Keratinocyte (primary cell): ENCODE data around the gene CCDC60.

ENCODE experiments used
- CTCF ChIP-seq, 3 experiments: IDR thresholded peaks in 1 of 3; conservative IDR thresholded peaks in 1 of 3; optimal IDR thresholded peaks in 1 of 3; 2 replicates in 2 of 3; 3 replicates in 1 of 3; pipeline versions ENCODE3 to v1.5.1; 2011; ENCODE audit warnings: low read length in 3 of 3, mild to moderate bottlenecking in 3 of 3, moderate library complexity in 2 of 3, control low read depth in 1 of 3, inconsistent platforms in 1 of 3; ENCODE audit not compliant: insufficient read depth in 2 of 3; ENCODE audit errors: extremely low read depth in 1 of 3
- EZH2 ChIP-seq: IDR thresholded peaks from one replicate; pipeline ENCODE4 v1.6.1; 2012; ENCODE audit warnings: inconsistent platforms, mild to moderate bottlenecking, low read length, moderate library complexity

DNA sequence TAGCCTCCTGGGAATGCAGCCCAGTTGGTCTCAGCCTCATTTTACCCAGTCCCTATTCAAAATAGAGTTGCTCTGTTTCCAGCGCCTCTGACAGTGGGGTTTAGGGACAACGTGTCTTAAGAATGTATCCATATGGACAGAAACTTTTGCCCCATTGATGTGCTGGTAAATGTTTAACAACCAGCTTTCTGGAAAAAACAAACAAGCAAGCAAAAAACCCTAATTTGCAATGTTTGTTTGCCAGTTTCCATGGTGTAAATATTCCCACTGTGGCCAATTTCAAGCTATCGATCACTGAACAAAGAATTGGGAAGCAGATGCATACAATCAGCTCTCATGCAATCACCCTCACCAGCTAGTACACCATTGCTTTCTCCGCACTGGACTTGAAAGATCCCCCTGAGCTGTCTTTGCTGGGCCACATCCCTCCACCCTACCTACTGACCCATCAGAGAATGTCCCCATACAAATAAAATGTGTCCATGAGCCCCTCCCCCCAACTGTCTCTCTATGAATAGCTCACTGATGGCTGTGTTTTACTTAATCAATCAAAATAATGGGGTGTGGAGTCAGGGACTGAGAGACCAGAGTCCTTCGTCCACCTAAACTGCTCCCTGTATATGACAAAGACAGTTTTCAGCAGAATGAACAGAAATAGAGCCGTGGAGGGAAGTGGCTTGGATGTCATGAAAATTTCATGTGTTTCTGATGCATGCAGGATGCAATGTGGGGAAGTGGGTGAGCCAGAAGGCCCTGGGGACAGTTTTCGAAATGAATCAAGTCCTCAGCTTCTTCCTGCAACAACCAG is 40.8 kb downstream of the CCDC60 start:
- TF ChIP-seq CTCF (optimal IDR thresholded peaks at IDR 0.05 in 1 of 3, IDR thresholded peaks at IDR 0.05 in 1 of 3, conservative IDR thresholded peaks at IDR 0.05 in 1 of 3; ENCODE audit: extremely low read depth in 1 of 3, insufficient read depth in 2 of 3, low read length in 3 of 3) (no peak), EZH2 (no peak)
